Progenitor cell of endocrine pancreas (in vitro differentiated cells): ENCODE data around the gene ALDH8A1. TPM values are rescaled to one million over a fixed set of nuclear protein-coding genes. Genes with fewer than 3 reads are reported as not detected.

Experiments
- DNase-seq: peaks from one replicate; pipeline ENCODE4 v3.0.0; 2021; ENCODE audit warnings: low spot score; ENCODE audit not compliant: unreplicated experiment
- H3K27ac Mint-ChIP-seq: 2 replicates; pipeline ENCODE4 v1.8.0; 2021; ENCODE audit warnings: mild to moderate bottlenecking, moderate library complexity, mixed read lengths
- H3K27me3 Mint-ChIP-seq: 2 replicates; pipeline ENCODE4 v1.8.0; 2021; ENCODE audit warnings: mixed read lengths
- H3K36me3 Mint-ChIP-seq: 2 replicates; pipeline ENCODE4 v1.8.0; 2022; ENCODE audit warnings: mixed read lengths; ENCODE audit not compliant: insufficient read depth
- H3K4me1 Mint-ChIP-seq: 2 replicates; pipeline ENCODE4 v1.8.0; 2021; ENCODE audit warnings: low read depth, mixed read lengths
- H3K4me3 Mint-ChIP-seq: 2 replicates; pipeline ENCODE4 v1.8.0; 2021; ENCODE audit warnings: low read depth, mild to moderate bottlenecking, moderate library complexity, mixed read lengths
- H3K9me3 Mint-ChIP-seq: 2 replicates; pipeline ENCODE4 v1.8.0; 2021; ENCODE audit warnings: low read depth, mixed read lengths
- CTCF ChIP-seq: fragments of 200-600 bp; sonication (generic); IDR thresholded peaks from one replicate; pipeline ENCODE4 v1.5.0; 2021; ENCODE audit warnings: antibody characterized with exemption, mild to moderate bottlenecking; ENCODE audit not compliant: unreplicated experiment
- total RNA-seq: library from RNA; stranded (reverse); gene quantifications from 2 replicates; pipeline ENCODE4 v1.2.1, GENCODE V29; 2021

ALDH8A1 gene
- total RNA-seq, 1 donor from 2014 or later: 1.5 TPM

- TF ChIP-seq CTCF: no peak
- no peaks in the 10 kb centered on the region for H3K4me1 Mint-ChIP-seq
- no peaks in the 10 kb centered on the region for H3K27me3 Mint-ChIP-seq
- no peak overlapping the region for H3K4me3 Mint-ChIP-seq
- no peak overlapping the region for H3K27ac Mint-ChIP-seq
- no peak for DNase-seq
- no peaks in the 10 kb centered on the region for H3K36me3 Mint-ChIP-seq
- H3K9me3 Mint-ChIP-seq: no peaks in the 10 kb centered on the region
Observed at GRCh38 chr6:134928151-134928900, 21.6 kb downstream of the ALDH8A1 start.

DNA sequence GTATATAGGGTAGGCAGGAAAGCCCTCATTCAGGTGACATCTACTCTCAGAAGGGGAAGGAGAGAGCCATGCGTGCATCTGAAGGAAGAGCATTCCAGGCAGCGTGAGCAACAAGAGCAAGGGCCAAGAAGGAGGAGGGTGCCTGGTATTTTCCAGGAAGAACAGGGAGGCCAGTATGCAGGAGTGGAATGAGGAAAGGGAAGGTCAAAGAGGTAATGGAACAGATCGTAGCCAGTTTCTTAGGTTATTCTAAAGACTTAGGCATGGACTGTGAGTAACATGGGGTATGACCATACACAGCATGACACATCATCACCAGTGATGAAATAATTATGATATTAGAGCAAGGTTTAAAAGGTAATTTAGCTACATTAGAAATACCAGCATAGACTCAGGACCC lies 24.1 kb downstream of the ALDH8A1 start:
- Mint-ChIP-seq H3K27ac (no peak overlapping the region), H3K27me3 (no peaks in the 10 kb centered on the region), H3K4me1 (no peaks in the 10 kb centered on the region), H3K36me3 (no peaks in the 10 kb centered on the region), H3K9me3 (no peaks in the 10 kb centered on the region), H3K4me3 (no peak overlapping the region)
- no peak for TF ChIP-seq CTCF
- no peak for DNase-seq

DNA sequence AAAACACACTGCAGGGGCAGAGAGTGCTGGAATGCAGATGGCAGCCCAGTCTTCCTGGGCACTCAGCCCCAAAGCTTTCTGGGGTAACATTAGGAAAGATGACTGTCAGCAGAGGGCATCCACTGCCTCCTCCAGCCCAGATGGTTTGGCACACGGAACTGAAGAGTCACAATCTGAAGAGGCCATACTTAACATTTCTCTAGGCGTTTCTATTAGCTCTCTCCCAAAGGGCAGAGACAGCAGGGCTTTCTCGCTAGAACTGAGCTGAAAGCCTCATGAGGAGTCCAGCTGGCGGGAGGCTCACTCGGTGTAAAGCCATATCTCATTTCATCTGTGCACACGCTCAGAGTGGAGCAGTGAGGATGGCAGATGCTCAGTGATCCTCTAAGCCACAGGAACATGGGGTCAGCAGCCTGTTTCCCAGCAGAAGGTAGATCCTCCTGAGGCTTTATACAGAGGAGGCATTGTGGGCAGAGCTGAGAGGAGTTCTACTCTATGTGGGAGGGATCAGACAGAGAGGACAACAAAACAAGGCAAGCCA lies 28.1 kb downstream of the ALDH8A1 start:
- Mint-ChIP-seq H3K27ac (no peak overlapping the region), H3K4me1 (no peaks in the 10 kb centered on the region), H3K4me3 (no peak overlapping the region), H3K36me3 (no peaks in the 10 kb centered on the region), H3K27me3 (peaks cover under 1% of the 10 kb centered on the region), H3K9me3 (no peaks in the 10 kb centered on the region)
- no peak for DNase-seq
- TF ChIP-seq CTCF: no peak

DNA sequence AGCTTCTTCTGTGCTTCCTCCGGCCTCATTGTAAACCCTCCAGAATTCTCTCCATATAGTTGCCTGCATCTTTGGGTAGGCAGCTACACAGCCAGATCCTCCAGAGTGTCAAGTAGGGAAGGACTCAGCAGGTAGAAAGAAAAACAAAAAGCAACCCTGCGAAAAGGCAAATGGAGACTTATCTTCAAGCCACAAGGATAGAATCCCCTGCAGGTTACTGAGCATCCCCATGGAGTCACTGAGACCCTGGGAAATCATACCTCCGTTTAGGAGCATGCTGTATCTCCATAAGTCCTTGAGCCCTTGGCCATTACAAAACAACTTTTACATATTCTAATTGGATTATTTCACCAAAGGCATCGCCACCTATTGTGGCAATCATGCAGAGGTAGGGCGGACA lies 28.6 kb downstream of the ALDH8A1 start:
- no peak for TF ChIP-seq CTCF
- Mint-ChIP-seq H3K9me3 (no peaks in the 10 kb centered on the region), H3K27ac (no peak overlapping the region), H3K4me1 (no peaks in the 10 kb centered on the region), H3K4me3 (no peak overlapping the region), H3K27me3 (peaks cover 3% of the 10 kb centered on the region), H3K36me3 (no peaks in the 10 kb centered on the region)
- DNase-seq: no peak

DNA sequence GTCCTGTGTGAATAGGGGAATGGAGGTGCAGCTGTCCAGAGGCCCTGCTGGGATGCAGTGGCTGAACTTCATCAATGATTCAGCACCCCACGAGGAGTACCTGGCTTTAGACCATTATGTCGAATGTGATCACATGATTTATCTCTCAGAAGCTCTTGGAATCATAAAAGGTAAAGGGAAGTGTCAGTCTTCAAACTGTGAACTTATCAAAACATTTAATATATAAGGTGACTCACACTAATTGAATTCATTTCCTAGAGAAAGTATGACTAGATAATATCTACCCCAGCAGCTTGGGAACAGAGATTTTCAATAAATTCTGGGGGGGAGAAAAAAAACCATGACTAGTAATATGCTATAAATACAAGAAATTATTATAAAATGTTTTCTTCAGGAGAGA lies 29.5 kb downstream of the ALDH8A1 start:
- Mint-ChIP-seq H3K9me3 (no peaks in the 10 kb centered on the region), H3K36me3 (no peaks in the 10 kb centered on the region), H3K4me3 (no peak overlapping the region), H3K27me3 (peaks cover 8% of the 10 kb centered on the region), H3K27ac (no peak overlapping the region), H3K4me1 (no peaks in the 10 kb centered on the region)
- no peak for TF ChIP-seq CTCF
- DNase-seq: no peak
